Left lung (tissue), 10 donors: ENCODE results near the gene SCG3. TPM values are rescaled to one million over a fixed set of nuclear protein-coding genes. Genes with fewer than 3 reads are reported as not detected.
A peak's percentile ranks its signal among the peaks of the same experiment; 100 is the strongest.

Experiments
- ATAC-seq: fragments of 200-7000 bp; cut with Tn5 transposase; one replicate; pipeline ENCODE4 v1.9.1; 2020; ENCODE audit warnings: moderate library complexity
- DNase-seq, 4 donors: peaks; one replicate each; pipeline ENCODE4 v3.0.0-alpha.2; 2013 to 2020
- H3K27ac ChIP-seq, 2 donors: fragments of 200-600 bp; sonication (generic) in 1 of 2; one replicate each; pipeline versions ENCODE4 v1.5.0 to v1.8.0; 2020 to 2021
- H3K27me3 ChIP-seq, 2 donors: fragments of 200-600 bp; sonication (generic) in 1 of 2; one replicate each; pipeline versions ENCODE4 v1.5.0 to v1.8.0; 2020 to 2021
- H3K36me3 ChIP-seq, 2 donors: fragments of 200-600 bp; sonication (generic) in 1 of 2; one replicate each; pipeline versions ENCODE4 v1.5.0 to v1.8.0; 2020 to 2021
- H3K4me1 ChIP-seq, 2 donors: fragments of 200-600 bp; one replicate each; pipeline ENCODE4 v1.8.0; 2021
- H3K4me3 ChIP-seq, 2 donors: fragments of 200-600 bp; sonication (generic) in 1 of 2; one replicate each; pipeline versions ENCODE4 v1.5.0 to v1.8.0; 2020 to 2021; ENCODE audit warnings: mild to moderate bottlenecking in 1 of 2
- H3K9me3 ChIP-seq, 2 donors: fragments of 200-600 bp; sonication (generic) in 1 of 2; one replicate each; pipeline versions ENCODE4 v1.5.0 to v1.8.0; 2020 to 2021
- CTCF ChIP-seq, 2 donors: fragments of 200-600 bp; sonication (generic) in 1 of 2; IDR thresholded peaks; one replicate each; pipeline versions ENCODE4 v1.5.0 to v1.8.0; 2021; ENCODE audit warnings: antibody characterized with exemption in 2 of 2
- intact Hi-C, 2 donors: fragments of 100-400 bp; cut with DNase I; formaldehyde crosslinking; loops; one replicate each; pipeline versions ENCODE4 v1.11.2 to v1.14.2; 2022
- polyA plus RNA-seq, 6 donors: library from polyadenylated mRNA; unstranded; fragments of 120-200 nt; gene quantifications; one replicate each; pipeline ENCODE4 v1.2.1, GENCODE V29; 2013; ENCODE audit not compliant: insufficient read length in 6 of 6
- total RNA-seq, 2 donors: library from RNA; stranded (reverse); fragmentation: NEBNext Ultra II Directional; extraction: Animal tissue kit (Norgen Biotek cat#: 25700); gene quantifications; one replicate each; pipeline ENCODE4 v1.2.1, GENCODE V29; 2021
- donor health status: DM: no; HTN: yes; CAD: no.
- donor health status: DM: no; HTN: no; CAD: no.

SCG3 gene
- total and polyA plus RNA-seq, 8 donors, result 0.12 to 2.2 (median 1.2) TPM; not detected in 1

GRCh38 chr15:51718219-51718618 lies 36.9 kb downstream of the SCG3 start:
- Histone ChIP-seq H3K4me3 (no peak overlapping the region), H3K36me3 (peaks cover 0 to 5% of the 10 kb centered on the region in 2 donors), H3K27me3 (no peaks in the 10 kb centered on the region), H3K9me3 (no peaks in the 10 kb centered on the region), H3K4me1 (no peaks in the 10 kb centered on the region), H3K27ac (no peak overlapping the region)
- intact Hi-C loops, result no loop called here
- ATAC-seq (no peak), DNase-seq (no peak)
- no peak for TF ChIP-seq CTCF (IDR thresholded peaks at IDR 0.05)

GRCh38 chr15:51718746-51719145 lies 37.4 kb downstream of the SCG3 start:
- H3K27me3 ChIP-seq, result no peaks in the 10 kb centered on the region
- no peaks in the 10 kb centered on the region for H3K4me1 ChIP-seq
- no peak for ATAC-seq
- DNase-seq, result no peak
- peaks cover 0 to 5% of the 10 kb centered on the region in 2 donors for H3K36me3 ChIP-seq
- no peaks in the 10 kb centered on the region for H3K9me3 ChIP-seq
- intact Hi-C loops, result no loop called here
- no peak for TF ChIP-seq CTCF (IDR thresholded peaks at IDR 0.05)
- no peak overlapping the region for H3K27ac ChIP-seq
- H3K4me3 ChIP-seq, result no peak overlapping the region

GRCh38 chr15:51720201-51720995 lies 39.1 kb downstream of the SCG3 start:
- DNase-seq, result peak in 1 of 4 donors; percentile 37
- TF ChIP-seq CTCF (IDR thresholded peaks at IDR 0.05), result no peak
- H3K27me3 ChIP-seq, result no peaks in the 10 kb centered on the region
- peaks cover 0 to 5% of the 10 kb centered on the region in 2 donors for H3K36me3 ChIP-seq
- ATAC-seq, result no peak
- intact Hi-C loops, result no loop called here
- H3K27ac ChIP-seq, result no peak overlapping the region
- no peak overlapping the region for H3K4me3 ChIP-seq
- no peaks in the 10 kb centered on the region for H3K9me3 ChIP-seq
- H3K4me1 ChIP-seq, result no peaks in the 10 kb centered on the region

DNA sequence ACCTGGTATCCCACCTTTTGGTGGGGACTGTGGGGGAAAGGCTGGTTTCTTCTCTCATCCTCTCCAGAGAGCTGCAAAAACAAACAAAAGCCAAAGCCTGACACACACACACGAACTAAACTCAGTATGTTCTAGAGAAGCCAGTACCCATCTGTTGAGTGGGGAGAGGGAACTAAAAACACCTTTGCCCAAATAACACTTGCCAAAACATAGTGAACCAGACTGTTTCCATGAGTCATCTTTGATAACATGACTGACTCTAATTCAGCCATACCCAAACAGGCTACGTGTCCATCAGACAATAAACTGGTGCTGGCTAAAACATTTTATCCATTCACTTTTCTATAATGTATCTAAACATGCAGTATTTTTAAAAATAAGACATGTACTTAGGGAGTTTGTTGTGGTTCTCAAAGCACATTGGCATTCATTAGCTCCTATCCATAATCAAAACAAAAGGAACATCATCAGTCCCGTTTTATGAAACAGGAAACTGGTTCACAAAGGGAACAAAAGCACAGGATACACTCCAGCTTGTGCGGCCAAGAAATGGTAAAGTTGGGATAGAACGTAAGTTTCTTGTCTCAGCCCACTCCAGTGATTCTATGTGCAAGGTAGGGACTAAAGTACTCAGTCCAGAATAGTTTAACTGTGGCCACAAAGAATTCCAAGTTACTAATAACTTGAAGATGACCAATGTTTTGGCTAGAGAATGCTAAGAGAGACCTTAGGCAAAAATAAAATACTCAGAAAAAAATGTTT lies 40.1 kb downstream of the SCG3 start:
- Histone ChIP-seq H3K36me3 (peaks cover 0 to 5% of the 10 kb centered on the region in 2 donors), H3K4me1 (peaks cover 0 to 4% of the 10 kb centered on the region in 2 donors), H3K4me3 (no peak overlapping the region), H3K27me3 (no peaks in the 10 kb centered on the region), H3K27ac (peak overlapping the region in 1 of 2 donors; percentile 16), H3K9me3 (no peaks in the 10 kb centered on the region)
- DNase-seq (no peak), ATAC-seq (no peak)
- intact Hi-C loops, result no loop called here
- no peak for TF ChIP-seq CTCF (IDR thresholded peaks at IDR 0.05)

DNA sequence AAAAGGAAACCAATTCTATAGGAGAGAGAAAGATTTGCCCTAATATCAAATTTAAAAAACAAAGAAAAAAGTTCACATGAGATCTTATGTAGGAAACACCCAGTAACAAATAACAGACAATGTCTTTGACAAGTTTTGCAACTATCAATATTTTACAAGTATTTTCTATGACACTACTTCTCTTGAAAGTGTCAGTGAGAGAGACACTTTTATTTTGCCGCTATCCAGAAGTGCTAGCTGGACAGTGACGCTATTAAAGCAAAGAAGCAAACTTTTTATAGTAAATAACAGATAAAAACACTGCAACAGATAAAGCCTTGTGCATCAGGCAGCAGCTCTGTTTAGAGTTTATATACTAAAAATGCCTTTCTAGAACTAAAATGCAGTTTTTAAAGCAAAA lies 42.9 kb downstream of the SCG3 start:
- no peak for TF ChIP-seq CTCF (IDR thresholded peaks at IDR 0.05)
- Histone ChIP-seq H3K4me1 (peaks cover 0 to 16% of the 10 kb centered on the region in 2 donors), H3K27ac (no peak overlapping the region), H3K9me3 (no peaks in the 10 kb centered on the region), H3K4me3 (no peak overlapping the region), H3K36me3 (peaks cover 0 to 5% of the 10 kb centered on the region in 2 donors), H3K27me3 (no peaks in the 10 kb centered on the region)
- ATAC-seq, result no peak
- intact Hi-C loops, result no loop called here
- no peak for DNase-seq
